Gastroesophageal sphincter (tissue), 3 donors: Measurements from ENCODE around the gene BHLHE40.
"Not testable (repeated sequence)": the region's sequence is repeated elsewhere in the genome, so short reads cannot be mapped to it uniquely, and the experiment has no call there.

ENCODE experiments used
- POLR2A ChIP-seq, 2 donors: fragments of 450-650 bp; IDR thresholded peaks; one replicate each; pipeline ENCODE4 v1.6.1; 2017; ENCODE audit warnings: antibody characterized with exemption in 2 of 2, mild to moderate bottlenecking in 2 of 2, moderate library complexity in 1 of 2
- TF ChIP-seq, protein P1 (sequence below), 4 experiments: fragments of 200-600 bp in 2 of 4; fragments of 450-650 bp in 2 of 4; sonication (generic) in 1 of 4; IDR thresholded peaks; one replicate each; pipeline ENCODE4 v1.5.1; 2017 to 2019; ENCODE audit warnings: antibody characterized with exemption in 4 of 4, mild to moderate bottlenecking in 2 of 4, moderate library complexity in 2 of 4

DNA sequence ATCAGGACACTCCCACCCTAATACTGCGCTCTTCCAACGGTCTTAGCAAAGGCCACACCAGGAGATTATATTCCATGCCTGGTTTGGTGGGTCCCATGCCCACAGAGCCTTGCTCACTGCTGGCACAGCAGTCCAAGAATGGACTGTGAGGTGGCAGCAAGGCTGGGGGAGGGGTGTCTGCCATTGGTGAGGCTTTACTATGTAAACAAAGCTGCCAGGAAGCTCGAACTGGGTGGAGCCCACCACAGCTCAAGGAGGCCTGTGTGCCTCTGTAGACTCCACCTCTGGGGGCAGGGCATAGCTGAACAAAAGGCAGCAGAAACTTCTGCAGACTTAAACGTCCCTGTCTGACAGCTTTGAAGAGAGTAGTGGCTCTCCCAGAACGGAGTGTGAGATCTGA is 13.2 kb upstream of the BHLHE40 start:
- TF ChIP-seq, protein P1, sequence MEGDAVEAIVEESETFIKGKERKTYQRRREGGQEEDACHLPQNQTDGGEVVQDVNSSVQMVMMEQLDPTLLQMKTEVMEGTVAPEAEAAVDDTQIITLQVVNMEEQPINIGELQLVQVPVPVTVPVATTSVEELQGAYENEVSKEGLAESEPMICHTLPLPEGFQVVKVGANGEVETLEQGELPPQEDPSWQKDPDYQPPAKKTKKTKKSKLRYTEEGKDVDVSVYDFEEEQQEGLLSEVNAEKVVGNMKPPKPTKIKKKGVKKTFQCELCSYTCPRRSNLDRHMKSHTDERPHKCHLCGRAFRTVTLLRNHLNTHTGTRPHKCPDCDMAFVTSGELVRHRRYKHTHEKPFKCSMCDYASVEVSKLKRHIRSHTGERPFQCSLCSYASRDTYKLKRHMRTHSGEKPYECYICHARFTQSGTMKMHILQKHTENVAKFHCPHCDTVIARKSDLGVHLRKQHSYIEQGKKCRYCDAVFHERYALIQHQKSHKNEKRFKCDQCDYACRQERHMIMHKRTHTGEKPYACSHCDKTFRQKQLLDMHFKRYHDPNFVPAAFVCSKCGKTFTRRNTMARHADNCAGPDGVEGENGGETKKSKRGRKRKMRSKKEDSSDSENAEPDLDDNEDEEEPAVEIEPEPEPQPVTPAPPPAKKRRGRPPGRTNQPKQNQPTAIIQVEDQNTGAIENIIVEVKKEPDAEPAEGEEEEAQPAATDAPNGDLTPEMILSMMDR (IDR thresholded peaks at IDR 0.05), result not testable (repeated sequence)
- TF ChIP-seq POLR2A (IDR thresholded peaks at IDR 0.05), result not testable (repeated sequence)
